H1 (cell line): ENCODE data around the gene STIL. TPM values are rescaled to one million over a fixed set of nuclear protein-coding genes. Genes with fewer than 3 reads are reported as not detected.
A peak's percentile ranks its signal among the peaks of the same experiment; 100 is the strongest.

Experiments
- CTCF ChIA-PET: fragments of 300-600 bp; sonication (Branson Sonifier 250); formaldehyde crosslinking; loops from one replicate; lab custom pipeline; 2021; ENCODE audit not compliant: partially characterized antibody; lab: Charles Lee
- POLR2A ChIA-PET: fragments of 300-600 bp; sonication (Branson Sonifier 250); formaldehyde crosslinking; loops from one replicate; lab custom pipeline; 2021; ENCODE audit warnings: inconsistent platforms; ENCODE audit not compliant: partially characterized antibody; lab: Charles Lee
- DNase-seq, 2 experiments: peaks; one replicate each; pipeline versions ENCODE4 v3.0.0 to v3.0.0-alpha.2; 2010 to 2022; ENCODE audit warnings: low spot score in 2 of 2, low read depth in 1 of 2, mixed read lengths in 1 of 2
- FAIRE-seq: peaks from 2 replicates; lab custom pipeline; 2011; peaks lifted over from hg19 to GRCh38; lab: Jason Lieb, UNC
- H2AFZ ChIP-seq: 2 replicates; pipeline ENCODE4 v1.8.1; 2012; ENCODE audit warnings: low read length, inconsistent platforms
- H2AK5ac ChIP-seq: 2 replicates; pipeline ENCODE4 v1.6.1; 2013; ENCODE audit warnings: low read depth, low read length
- H2BK120ac ChIP-seq: replicated peaks from 2 replicates; pipeline ENCODE3; 2013; ENCODE audit warnings: low read depth, low read length, inconsistent platforms
- H2BK12ac ChIP-seq: 2 replicates; pipeline ENCODE4 v1.6.1; 2013; ENCODE audit warnings: low read depth, low read length
- H2BK15ac ChIP-seq: 2 replicates; pipeline ENCODE4 v1.6.1; 2013; ENCODE audit warnings: low read length
- H2BK20ac ChIP-seq: 2 replicates; pipeline ENCODE4 v1.6.1; 2013; ENCODE audit warnings: low read length
- H2BK5ac ChIP-seq: 2 replicates; pipeline ENCODE4 v1.6.1; 2013; ENCODE audit warnings: low read depth, low read length
- H3K14ac ChIP-seq: 2 replicates; pipeline ENCODE4 v1.6.1; 2013; ENCODE audit warnings: inconsistent platforms; ENCODE audit not compliant: insufficient read length
- H3K18ac ChIP-seq: 2 replicates; pipeline ENCODE4 v1.6.1; 2013; ENCODE audit warnings: low read length; ENCODE audit errors: extremely low read depth
- H3K23ac ChIP-seq: 2 replicates; pipeline ENCODE4 v1.6.1; 2013; ENCODE audit warnings: inconsistent platforms; ENCODE audit not compliant: insufficient read length
- H3K23me2 ChIP-seq: 2 replicates; pipeline ENCODE4 v1.6.1; 2013; ENCODE audit warnings: low read depth, low read length
- H3K27ac ChIP-seq: 2 replicates; pipeline ENCODE4 v1.6.1; 2011; ENCODE audit warnings: low read depth, low read length, inconsistent platforms
- H3K27me3 ChIP-seq, 4 experiments: replicated peaks in 1 of 4; 1 replicate in 1 of 4; 2 replicates in 3 of 4; pipeline versions ENCODE4 v1.6.1 to v1.8.1; 2011 to 2013; ENCODE audit warnings: low read length in 3 of 4, mild to moderate bottlenecking in 3 of 4, inconsistent platforms in 2 of 4, mixed read lengths in 2 of 4, moderate library complexity in 1 of 4; ENCODE audit not compliant: control insufficient read depth in 3 of 4, insufficient read depth in 3 of 4; ENCODE audit errors: extremely low read depth in 1 of 4
- H3K36me3 ChIP-seq, 4 experiments: 2 replicates each; pipeline versions ENCODE4 v1.6.1 to v1.8.1; 2011 to 2013; ENCODE audit warnings: mild to moderate bottlenecking in 4 of 4, low read length in 3 of 4, moderate library complexity in 2 of 4, control low read depth in 1 of 4, inconsistent platforms in 1 of 4; ENCODE audit not compliant: insufficient read depth in 4 of 4, control insufficient read depth in 2 of 4
- H3K4ac ChIP-seq: replicated peaks from 2 replicates; pipeline ENCODE3; 2013; ENCODE audit warnings: low read length, low read depth, mixed read lengths, inconsistent platforms; ENCODE audit not compliant: insufficient read length
- H3K4me1 ChIP-seq, 4 experiments: replicated peaks in 1 of 4; 1 replicate in 1 of 4; 2 replicates in 3 of 4; pipeline versions ENCODE4 v1.6.1 to v1.8.1; 2011 to 2013; ENCODE audit warnings: low read length in 3 of 4, inconsistent platforms in 2 of 4, mixed read lengths in 1 of 4; ENCODE audit not compliant: insufficient read depth in 4 of 4, control insufficient read depth in 3 of 4
- H3K4me2 ChIP-seq, 2 experiments: 2 replicates each; pipeline versions ENCODE4 v1.6.1 to v1.8.1; 2011 to 2013; ENCODE audit warnings: low read depth in 2 of 2, low read length in 2 of 2, control low read depth in 1 of 2, inconsistent platforms in 1 of 2, mild to moderate bottlenecking in 1 of 2; ENCODE audit not compliant: insufficient read depth in 1 of 2
- H3K4me3 ChIP-seq, 4 experiments: fragments of 200-600, 300-600 bp in 1 of 4; sonication (generic), shearing (Covaris generic), sonication (Bioruptor Twin) in 1 of 4; 2 replicates each; pipeline versions ENCODE4 v1.5.1 to v1.8.1; 2011 to 2016; ENCODE audit warnings: low read length in 4 of 4, low read depth in 3 of 4, control low read depth in 2 of 4, inconsistent platforms in 2 of 4, mild to moderate bottlenecking in 2 of 4, mixed read lengths in 1 of 4, moderate library complexity in 1 of 4; ENCODE audit not compliant: insufficient read depth in 2 of 4; ENCODE audit errors: extremely low read depth in 1 of 4
- H3K56ac ChIP-seq: replicated peaks from 2 replicates; pipeline ENCODE3; 2013; ENCODE audit warnings: low read depth, mild to moderate bottlenecking, mixed read lengths, low read length, inconsistent platforms; ENCODE audit not compliant: insufficient read length
- H3K79me1 ChIP-seq: 2 replicates; pipeline ENCODE4 v1.6.1; 2013; ENCODE audit warnings: low read depth, low read length, control low read depth
- H3K79me2 ChIP-seq, 2 experiments: 2 replicates each; pipeline versions ENCODE4 v1.6.1 to v1.8.1; 2012 to 2013; ENCODE audit warnings: low read length in 2 of 2, mild to moderate bottlenecking in 2 of 2, inconsistent platforms in 1 of 2; ENCODE audit not compliant: insufficient read depth in 2 of 2, control insufficient read depth in 1 of 2
- H3K9ac ChIP-seq, 4 experiments: replicated peaks in 1 of 4; 1 replicate in 1 of 4; 2 replicates in 3 of 4; pipeline versions ENCODE4 v1.6.1 to v1.8.1; 2011 to 2013; ENCODE audit warnings: low read depth in 3 of 4, low read length in 3 of 4, control low read depth in 2 of 4, mild to moderate bottlenecking in 2 of 4, moderate library complexity in 2 of 4, inconsistent platforms in 1 of 4; ENCODE audit errors: extremely low read depth in 1 of 4
- H3K9me3 ChIP-seq, 2 experiments: 2 replicates each; pipeline versions ENCODE4 v1.6.1 to v1.8.1; 2012 to 2013; ENCODE audit warnings: mild to moderate bottlenecking in 2 of 2, moderate library complexity in 2 of 2, control low read depth in 1 of 2, inconsistent platforms in 1 of 2, low read depth in 1 of 2, low read length in 1 of 2, mixed read lengths in 1 of 2; ENCODE audit not compliant: insufficient read depth in 2 of 2
- H4K20me1 ChIP-seq, 2 experiments: replicated peaks in 1 of 2; 2 replicates each; pipeline versions ENCODE3 to v1.8.1; 2011 to 2013; ENCODE audit warnings: inconsistent platforms in 2 of 2, low read length in 2 of 2, mild to moderate bottlenecking in 1 of 2; ENCODE audit not compliant: insufficient read depth in 2 of 2, control insufficient read depth in 1 of 2
- H4K5ac ChIP-seq: 2 replicates; pipeline ENCODE4 v1.6.1; 2013; ENCODE audit warnings: low read length, low read depth, mixed read lengths, inconsistent platforms; ENCODE audit not compliant: insufficient read length
- H4K8ac ChIP-seq: 2 replicates; pipeline ENCODE4 v1.8.0; 2013; ENCODE audit warnings: mild to moderate bottlenecking, moderate library complexity, low read length, inconsistent platforms; ENCODE audit not compliant: insufficient read depth; ENCODE audit errors: extremely low read depth
- H4K91ac ChIP-seq: replicated peaks from 2 replicates; pipeline ENCODE3; 2013; ENCODE audit warnings: low read length, mixed read lengths, inconsistent platforms; ENCODE audit not compliant: insufficient read length
- EZH2 ChIP-seq: fragments of 200-600 bp; sonication (generic); IDR thresholded peaks from 2 replicates; pipeline ENCODE4 v1.7.1; 2012; ENCODE audit warnings: low read depth, mild to moderate bottlenecking, moderate library complexity, low read length, inconsistent platforms; ENCODE audit not compliant: severe bottlenecking
- POLR2A ChIP-seq, 2 experiments: IDR thresholded peaks; 1 replicate in 1 of 2; 2 replicates in 1 of 2; pipeline ENCODE4 v1.6.1; 2011; ENCODE audit warnings: low read depth in 2 of 2, low read length in 2 of 2, mild to moderate bottlenecking in 2 of 2; ENCODE audit errors: control extremely low read depth in 1 of 2
- WGBS, 2 experiments: shearing (Covaris generic) in 1 of 2; methylation state at CpG; one replicate each; pipeline versions ENCODE4 v1.1.6 to v1.1.7; 2013 to 2015; ENCODE audit warnings: low lambda C conversion rate in 2 of 2, mixed read lengths in 2 of 2, inconsistent platforms in 1 of 2, low coverage in 1 of 2, missing lambda C conversion rate in 1 of 2; ENCODE audit not compliant: insufficient replicate concordance in 2 of 2, insufficient coverage in 1 of 2, insufficient read length in 1 of 2; ENCODE audit errors: extremely low coverage in 1 of 2, missing lambda C conversion rate in 1 of 2; 5-methylcytosine and 5-hydroxymethylcytosine counted together
- polyA plus RNA-seq, 7 experiments: library from polyadenylated mRNA; depleted of rRNA in 3 of 7; stranded (reverse) in 5 of 7; unstranded in 2 of 7; fragments of >200 nt in 5 of 7; fragments of 200-250 nt in 2 of 7; gene quantifications; 1 replicate in 5 of 7; 2 replicates in 1 of 7; 4 replicates in 1 of 7; pipeline versions ENCODE4 v1.2.1 to v1.2.3, GENCODE V29; 2011 to 2013; ENCODE audit warnings: missing spikeins in 2 of 7, mixed read lengths in 2 of 7
- total RNA-seq: library from RNA; stranded (reverse); fragmentation: NEBNext Ultra II Directional; extraction: Animal tissue kit (Norgen Biotek cat#: 25700); gene quantifications from 2 replicates; pipeline ENCODE4 v1.2.1, GENCODE V29; 2021
- TF ChIP-seq, protein P1 (sequence below): IDR thresholded peaks from 2 replicates; pipeline ENCODE4 v1.6.1; 2011; ENCODE audit warnings: low read depth, mild to moderate bottlenecking, low read length; ENCODE audit not compliant: insufficient read depth

The STIL gene
- total and polyA plus RNA-seq, 2 of the 8 experiments (the other 6 are each of a cell fraction or from before 2014, with no cell fraction given): 13.6 to 25.1 TPM

DNA sequence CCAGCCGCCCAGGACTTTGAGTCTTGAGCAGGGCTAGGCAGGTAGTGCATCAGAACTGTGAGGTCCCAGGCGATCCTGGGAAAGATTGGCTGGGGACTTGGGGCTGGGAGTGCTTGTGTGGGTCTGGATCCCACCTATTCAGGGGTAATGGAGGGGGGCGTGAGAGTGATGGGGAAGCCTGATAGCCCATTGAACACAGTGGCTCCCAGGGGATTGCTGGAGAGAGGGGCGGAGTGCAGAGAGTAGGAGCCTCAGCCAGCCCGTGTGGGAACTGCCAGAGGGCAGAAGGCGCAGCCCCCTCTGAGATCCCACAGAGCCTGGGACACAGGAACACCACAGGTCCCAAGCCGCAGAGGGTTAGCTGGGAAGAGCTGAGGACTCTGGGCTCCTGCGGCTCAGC, 104.9 kb downstream of the STIL start:
- Histone ChIP-seq H3K27ac (no peak overlapping the region), H2AK5ac (no peak overlapping the region), H3K4me1 (peaks cover 5 to 25% (median 16%) of the 10 kb centered on the region in 4 experiments), H4K91ac (no peak overlapping the region), H3K56ac (no peak overlapping the region), H3K23me2 (peaks cover 1% of the 10 kb centered on the region; the same call in 1 of the 2 replicates), H2BK12ac (peak overlapping the region; percentile 65; the same call in 1 of the 2 replicates), H3K4me2 (peak overlapping the region; percentile 67), H3K79me1 (no peaks in the 10 kb centered on the region), H2BK15ac (peak overlapping the region; percentile 77; the same call in 1 of the 2 replicates), H2BK20ac (no peak overlapping the region), H3K4me3 (peak overlapping the region in 1 of 4 experiments; percentile 45; a peak in 2 of 8 replicates), H4K8ac (no peak overlapping the region), H2BK120ac (no peak overlapping the region), H3K14ac (no peak overlapping the region), H3K36me3 (no peaks in the 10 kb centered on the region), H3K4ac (no peak overlapping the region), H4K20me1 (no peaks in the 10 kb centered on the region), H2AFZ (no peak overlapping the region), H3K79me2 (no peaks in the 10 kb centered on the region), H3K9ac (no peak overlapping the region), H4K5ac (no peak overlapping the region), H3K9me3 (no peaks in the 10 kb centered on the region), H3K18ac (peak overlapping the region; percentile 28; the same call in 1 of the 2 replicates), H3K23ac (no peak overlapping the region), H2BK5ac (no peak overlapping the region), H3K27me3 (peaks cover 2 to 37% (median 27%) of the 10 kb centered on the region in 4 experiments)
- FAIRE-seq (no peak), DNase-seq (peak in 1 of 2 experiments; percentile 56)
- ChIA-PET CTCF (interaction anchor here (1.0 to 3.5 kb wide), 3 partner anchors 16 to 30 kb away, joined by 3 to 23 read pairs (median 3); no protein-coding TSS in a partner anchor), POLR2A (no interaction called here)
- 51% methylated on average over 8 of the region's 8 CpGs; no CpG with 5 or more reads in 1 of the 2 experiments for WGBS, 2 experiments
- TF ChIP-seq POLR2A (IDR thresholded peaks at IDR 0.05; ENCODE audit: control extremely low read depth in 1 of 2, low read depth in 2 of 2, low read length in 2 of 2): no peak
- TF ChIP-seq, protein P1, sequence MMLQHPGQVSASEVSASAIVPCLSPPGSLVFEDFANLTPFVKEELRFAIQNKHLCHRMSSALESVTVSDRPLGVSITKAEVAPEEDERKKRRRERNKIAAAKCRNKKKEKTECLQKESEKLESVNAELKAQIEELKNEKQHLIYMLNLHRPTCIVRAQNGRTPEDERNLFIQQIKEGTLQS: no peak
- peak; percentile 23 for TF ChIP-seq EZH2
